ENCODE data around the gene ITM2B.

- TF ChIP-seq CTCF (conservative IDR thresholded peaks at IDR 0.05; ENCODE audit: low read depth, low read length) (no peak), EZH2 (IDR thresholded peaks at IDR 0.05; ENCODE audit: low read length, unreplicated experiment) (no peak), EZH2phosphoT487 (IDR thresholded peaks at IDR 0.05; ENCODE audit: borderline replicate concordance, low read length) (no peak)
These were observed 983 bp downstream of the ITM2B start for GRCh38 chr13:48233889-48234488.
